HG02642 (cell line): ENCODE results near the gene HOMER1.

Source experiments
- ATAC-seq: cut with Tn5 transposase; IDR thresholded peaks from one replicate; pipeline ENCODE4 v1.9.1; 2021; ENCODE audit warnings: mild to moderate bottlenecking; ENCODE audit not compliant: unreplicated experiment, poor library complexity

HOMER1 gene

DNA sequence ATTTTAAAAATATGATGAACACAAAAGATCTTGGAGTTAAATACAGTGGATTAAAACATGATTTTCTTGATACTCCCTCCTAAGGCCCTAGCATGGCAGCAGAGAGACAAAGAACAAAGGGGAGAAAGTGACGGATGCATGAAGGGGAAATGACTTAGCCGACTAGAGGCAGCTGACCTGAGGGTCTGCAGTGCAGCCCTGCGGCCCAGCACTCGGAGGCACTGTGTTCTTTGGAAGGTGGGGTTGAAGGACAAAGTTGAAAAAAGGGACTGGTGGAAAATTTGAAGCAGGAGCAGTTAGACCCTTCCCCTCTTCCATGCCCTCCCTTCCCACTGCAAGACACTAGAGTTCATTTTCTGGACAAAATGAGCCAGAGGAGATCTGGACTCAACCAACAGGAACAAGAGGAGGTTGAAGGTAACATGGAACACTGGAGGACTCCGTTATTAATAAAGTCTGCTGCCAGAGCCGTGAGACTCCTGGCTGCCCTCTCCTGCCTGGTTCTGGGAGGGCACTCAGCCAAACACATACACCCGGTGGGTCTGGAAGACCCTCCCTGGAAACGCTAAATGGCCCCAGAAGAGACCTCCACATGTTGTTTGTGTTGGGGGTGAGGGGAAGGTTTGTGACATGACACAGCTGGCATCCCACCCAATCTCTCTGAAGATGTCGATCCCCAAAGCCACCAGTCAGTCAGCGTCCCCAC, 179.9 kb downstream of the HOMER1 start:
- no peak for ATAC-seq

DNA sequence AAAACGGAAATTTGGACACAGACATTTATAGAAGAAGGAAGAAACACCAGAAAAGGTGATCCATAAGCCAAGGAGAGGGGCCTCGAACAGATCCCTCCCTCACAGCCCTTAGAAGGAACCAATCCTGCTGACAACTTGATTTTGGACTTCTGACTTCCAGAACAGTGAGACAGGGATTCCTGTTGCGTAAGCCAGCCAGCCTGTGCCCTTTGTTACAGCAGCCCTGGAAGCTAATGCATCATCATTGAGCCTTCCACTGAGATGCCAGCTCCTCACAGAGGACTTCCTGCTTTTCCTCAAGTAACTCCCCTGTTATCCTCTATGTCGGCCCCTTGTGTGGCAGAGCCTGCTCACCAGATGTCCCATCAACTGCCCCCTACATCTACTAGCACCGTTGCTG, 183.9 kb downstream of the HOMER1 start:
- ATAC-seq = no peak

DNA sequence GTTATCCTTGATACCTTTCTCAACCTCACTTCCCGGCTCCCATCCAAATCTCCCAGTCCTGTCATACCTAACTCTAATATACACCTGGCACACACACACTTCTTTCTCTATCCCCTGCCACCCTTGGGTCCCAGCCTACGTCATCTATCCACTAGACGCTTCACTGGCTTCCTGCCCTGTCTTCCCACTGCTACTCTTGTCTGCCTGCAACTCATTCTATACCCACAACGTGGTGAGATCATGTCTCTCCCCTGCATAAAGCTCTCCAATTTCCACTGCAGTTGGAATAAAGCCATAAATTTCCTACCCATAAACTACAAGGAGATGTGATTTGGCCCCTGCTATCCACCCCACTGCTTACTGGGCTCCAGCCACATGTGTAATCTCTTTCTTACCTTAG, 184.5 kb downstream of the HOMER1 start:
- ATAC-seq = no peak
